GM12874 (cell line): ENCODE data around the gene CD79B.

ENCODE experiments used
- CTCF ChIP-seq: IDR thresholded peaks from 2 replicates; pipeline ENCODE4 v1.5.1; 2011; ENCODE audit warnings: low read depth, mild to moderate bottlenecking, control low read depth, low read length, moderate library complexity; ENCODE audit not compliant: insufficient read depth

Gene CD79B

GRCh38 chr17:63973247-63973646 is 41.1 kb upstream of the CD79B start:
- no peak for TF ChIP-seq CTCF

DNA sequence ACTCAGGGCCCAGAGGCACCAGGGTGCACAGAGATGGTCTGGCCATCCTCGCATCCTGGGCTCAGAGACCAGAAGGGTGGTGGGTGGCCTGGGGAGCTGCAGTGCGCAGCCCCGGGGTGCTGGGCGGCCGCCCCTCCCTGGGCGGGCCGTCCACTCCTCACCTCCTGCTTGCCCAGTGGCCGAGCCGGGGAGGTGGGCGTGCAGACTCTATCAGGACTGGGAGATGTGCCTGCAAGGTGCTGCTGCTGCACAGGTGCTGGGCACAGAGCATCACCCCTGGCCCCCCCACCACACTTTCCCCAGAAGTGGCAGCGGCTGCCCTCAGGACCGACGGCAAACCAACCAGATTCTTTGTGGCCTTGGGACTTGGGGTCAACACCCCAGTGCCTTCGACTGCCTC is 40.7 kb upstream of the CD79B start, which contains the start of gene SCN4A:
Gene SCN4A, minus strand, starts transcription at position 123 of the 400 bp plus-strand sequence. Its CDS starts 77 bp downstream, at position 46.
- TF ChIP-seq CTCF: no peak

DNA sequence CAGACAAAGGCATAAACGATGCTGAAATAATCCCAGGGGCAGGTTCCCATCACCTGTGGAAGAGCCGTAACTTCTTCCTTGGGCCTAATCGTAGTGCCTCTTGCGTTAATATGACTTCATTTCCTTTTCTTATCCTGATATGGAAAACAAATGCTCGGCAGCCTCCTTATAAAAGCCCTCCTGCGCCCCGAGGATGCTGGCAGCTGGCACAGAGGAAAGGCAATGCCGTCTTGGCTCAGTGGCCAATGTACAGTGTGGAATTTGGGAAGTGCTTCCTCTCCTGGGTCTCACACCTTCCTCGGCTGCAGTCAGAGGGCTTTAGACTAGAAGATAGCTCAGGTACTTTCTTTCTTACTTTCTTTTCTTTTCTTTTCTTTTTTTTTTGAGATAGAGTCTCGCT is 37.1 kb upstream of the CD79B start:
- no peak for TF ChIP-seq CTCF

DNA sequence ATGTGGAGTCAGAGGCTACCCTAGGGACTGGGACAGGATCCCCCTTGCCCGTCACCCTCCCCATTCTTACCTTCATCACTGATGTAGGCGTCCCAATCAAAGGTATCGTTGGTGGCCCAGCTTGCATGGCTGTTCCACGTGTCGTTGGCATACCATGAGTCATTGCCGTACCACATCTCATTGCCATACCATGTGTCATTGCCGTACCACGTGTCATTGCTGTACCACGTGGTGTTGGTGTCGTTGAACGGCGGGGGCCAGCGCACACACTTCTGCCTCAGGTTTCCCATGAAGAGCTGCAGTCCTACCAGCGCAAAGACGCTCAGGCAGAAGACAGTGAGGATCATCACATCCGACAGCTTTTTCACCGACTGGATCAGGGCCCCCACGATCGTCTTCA is 35.8 kb upstream of the CD79B start:
- no peak for TF ChIP-seq CTCF

DNA sequence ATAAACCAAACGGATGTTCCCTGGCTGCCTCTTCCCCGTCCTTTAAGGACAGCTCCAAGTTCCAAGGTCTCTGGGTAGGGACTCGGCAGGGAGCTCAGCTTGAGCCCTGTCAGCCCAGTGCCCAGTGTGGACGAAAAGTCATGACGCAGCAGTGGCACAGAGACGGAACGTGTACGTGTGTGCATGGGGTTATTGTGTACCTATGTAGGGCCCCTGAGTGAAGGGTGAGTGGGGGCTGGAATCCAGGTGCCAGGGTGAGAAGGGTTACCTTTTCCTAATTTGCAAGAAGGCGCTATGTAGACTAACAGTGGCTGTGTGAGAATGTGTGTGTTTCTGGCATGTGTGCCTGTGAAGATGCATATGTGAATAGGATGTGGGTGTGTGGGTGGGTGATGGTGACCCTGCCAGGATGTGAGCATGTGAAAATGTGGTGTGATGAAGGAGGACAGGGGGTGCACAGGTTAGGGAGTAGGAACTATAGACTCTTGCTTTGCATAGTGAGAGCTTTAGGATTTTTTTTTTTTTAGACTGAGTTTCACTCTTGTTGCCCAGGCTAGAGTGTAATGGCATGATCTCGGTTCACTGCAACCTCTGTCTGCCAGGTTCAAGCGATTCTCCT is 34.6 kb upstream of the CD79B start:
- TF ChIP-seq CTCF: no peak

DNA sequence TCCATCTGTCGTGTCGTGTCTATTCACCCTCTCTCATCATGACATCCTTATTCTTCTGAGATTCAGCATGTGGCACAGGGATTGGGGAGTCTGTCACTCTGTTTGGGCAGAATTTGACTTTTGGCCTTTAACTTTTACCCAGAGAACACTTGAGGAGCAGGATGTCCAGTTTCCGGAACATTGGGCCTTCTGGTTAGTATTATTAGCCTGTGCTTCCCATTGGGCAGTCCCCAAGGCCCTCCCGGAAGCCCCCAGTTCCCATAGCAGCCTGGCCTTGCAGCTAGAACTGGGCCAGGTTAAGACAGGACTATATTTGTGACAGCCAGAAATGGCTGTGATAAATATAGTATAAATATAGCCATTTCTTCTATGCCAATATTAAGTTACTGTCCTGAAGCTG is 31.0 kb upstream of the CD79B start:
- no peak for TF ChIP-seq CTCF

- TF ChIP-seq CTCF: no peak
These were observed 30.2 kb upstream of the CD79B start for GRCh38 chr17:63962298-63962744.
